Adipose tissue (tissue), 3 donors: ENCODE data around the gene MYL5. TPM values are rescaled to one million over a fixed set of nuclear protein-coding genes. Genes with fewer than 3 reads are reported as not detected.

Experiments
- H3K27ac ChIP-seq: one replicate; pipeline ENCODE4 v1.5.1; 2013; ENCODE audit warnings: low read depth, low read length
- WGBS, 3 donors: extraction: QIAGEN DNeasy Blood & Tissue Kit; methylation state at CpG; one replicate each; pipeline ENCODE4 v1.1.7; 2013; 5-methylcytosine and 5-hydroxymethylcytosine counted together
- polyA plus RNA-seq, 3 donors: library from polyadenylated mRNA; stranded (reverse); fragments of 200-250 nt; gene quantifications; one replicate each; pipeline ENCODE4 v1.2.3, GENCODE V29; 2013
- donor health status: healthy with polysubstance abuse.
- donor health status: Bipolar disorder and iron deficiency.
- donor health status: healthy.

MYL5 gene
- polyA plus RNA-seq, 3 donors: 6.4 to 33.9 (median 22.4) TPM

DNA sequence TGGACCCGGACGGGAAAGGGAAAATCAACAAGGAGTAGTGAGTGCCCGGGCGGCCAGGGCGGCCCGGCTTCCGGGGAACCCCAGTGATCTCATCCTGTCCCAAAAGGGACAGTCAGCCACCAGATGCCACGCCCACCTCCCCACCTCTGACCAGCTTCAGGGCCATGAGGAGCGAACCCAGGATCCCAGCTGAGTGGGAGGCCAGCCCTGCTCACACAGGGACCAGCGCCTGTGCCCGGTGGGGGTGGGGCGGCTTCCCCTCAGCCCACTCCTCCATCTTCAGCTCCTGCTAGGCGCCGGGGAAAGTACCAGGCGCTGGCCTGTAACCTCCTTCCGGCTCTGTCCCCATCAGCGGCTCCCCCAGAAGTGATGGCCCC is 6.2 kb downstream of the MYL5 start:
- no peak overlapping the region for H3K27ac ChIP-seq
- 48 to 74% (median 60%) methylated on average over 14 to 17 of the region's 17 CpGs for WGBS, 3 donors

DNA sequence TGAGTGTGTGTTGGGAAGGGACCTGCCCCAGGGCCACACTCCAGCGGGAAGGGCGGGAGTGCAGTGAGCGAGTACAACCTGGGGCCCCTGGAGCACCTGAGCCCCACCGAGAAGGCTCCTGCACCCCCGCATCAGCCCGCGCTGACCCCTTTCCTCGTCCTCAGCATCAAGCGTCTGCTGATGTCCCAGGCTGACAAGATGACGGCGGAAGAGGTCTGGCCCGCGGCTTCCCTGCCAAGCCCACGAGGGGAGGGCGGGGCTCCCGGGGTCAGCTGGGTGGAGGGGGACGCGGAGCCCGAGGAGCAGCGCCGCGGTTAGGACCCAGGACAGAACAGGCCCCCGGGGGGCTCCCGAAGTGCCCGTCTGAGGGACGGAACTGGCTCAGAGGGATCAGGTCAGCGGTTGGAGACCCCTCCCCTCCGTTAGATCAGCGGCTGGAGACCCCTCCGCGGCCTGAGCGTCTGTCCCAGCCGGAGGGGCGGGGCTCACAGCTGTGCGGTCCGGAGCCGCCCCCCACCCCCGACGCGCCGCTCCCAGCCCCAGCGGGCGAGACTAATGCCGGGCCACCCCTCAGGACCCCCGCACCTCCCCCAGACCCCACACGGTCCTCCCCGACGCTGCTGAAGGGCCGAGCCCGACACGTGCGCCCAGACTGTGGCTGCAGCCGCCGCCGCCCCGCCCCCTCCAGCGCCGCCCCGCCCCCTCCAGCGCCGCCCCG is 6.7 kb downstream of the MYL5 start:
- no peak overlapping the region for H3K27ac ChIP-seq

DNA sequence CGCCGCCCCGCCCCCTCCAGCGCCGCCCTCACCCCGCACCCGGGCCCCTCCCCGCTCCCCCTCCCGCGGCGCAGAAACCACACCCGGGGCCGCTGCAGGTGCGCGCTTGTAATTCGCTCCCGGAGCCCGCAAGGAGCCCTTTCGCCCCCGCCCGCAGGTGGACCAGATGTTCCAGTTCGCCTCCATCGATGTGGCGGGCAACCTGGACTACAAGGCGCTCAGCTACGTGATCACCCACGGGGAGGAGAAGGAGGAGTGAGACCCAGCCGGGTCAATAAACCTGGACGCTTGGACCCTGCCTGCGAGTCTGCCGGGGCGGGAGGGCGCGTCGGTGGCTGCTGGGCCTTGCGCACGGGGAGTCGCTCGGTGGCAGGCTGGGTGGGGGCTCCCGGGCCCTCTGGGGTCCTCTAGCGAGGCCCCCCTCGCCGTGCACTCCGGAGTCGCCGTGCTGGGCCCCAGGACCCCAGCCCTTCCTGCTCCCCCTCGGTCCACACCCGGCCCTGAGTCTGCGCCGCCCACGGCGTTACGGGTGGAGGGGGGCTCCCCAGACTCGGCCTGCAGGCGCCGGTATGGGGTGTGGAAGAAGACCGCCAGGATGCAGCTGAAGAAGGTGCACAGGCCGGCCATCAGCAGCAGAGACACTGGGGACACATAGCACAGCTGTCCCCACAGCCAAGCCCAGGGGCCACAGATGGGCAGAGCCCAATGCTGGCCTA is 7.6 kb downstream of the MYL5 start:
- WGBS, 3 donors: 74 to 82% (median 82%) methylated on average over 47 to 55 of the region's 58 CpGs
- H3K27ac ChIP-seq: no peak overlapping the region

More for the DNA sequence above, 6.7 kb downstream of the MYL5 start:
- 3 to 19% (median 8%) methylated on average over 34 to 52 of the region's 62 CpGs for WGBS, 3 donors

DNA sequence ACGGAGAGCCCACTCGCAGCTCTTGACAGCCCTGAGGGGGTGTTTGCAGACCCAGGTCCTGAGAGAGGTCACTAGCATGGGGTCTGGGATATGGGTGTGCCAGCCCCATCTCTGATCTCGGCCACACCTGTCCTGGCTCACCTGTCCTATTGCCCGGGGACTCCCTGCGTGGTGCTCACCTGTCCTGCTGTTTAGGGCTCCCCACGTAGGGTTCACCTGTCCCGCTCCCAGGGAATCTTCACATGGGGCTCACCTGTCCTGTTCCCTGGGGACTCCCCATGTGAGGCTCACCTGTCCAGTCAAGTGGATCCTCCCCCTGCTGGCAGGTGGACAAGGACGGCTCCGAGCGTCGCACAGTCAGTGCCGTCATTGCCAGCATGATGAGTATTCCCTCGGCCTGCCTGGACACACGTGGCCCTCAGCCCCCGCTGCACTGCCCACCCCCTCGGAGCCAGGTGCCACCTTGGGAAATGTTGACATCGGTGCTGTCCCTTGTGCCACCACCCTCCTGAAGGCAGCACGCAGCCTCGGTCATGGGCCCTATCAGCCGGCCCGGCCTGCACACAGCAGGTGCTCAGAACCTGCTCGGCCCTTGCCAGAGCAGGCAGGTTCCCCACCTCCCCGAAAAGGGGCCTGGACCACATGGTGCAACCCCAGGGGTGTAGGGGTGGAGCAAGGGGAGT is 8.3 kb downstream of the MYL5 start:
- 75 to 92% (median 91%) methylated on average over 23 of the region's 23 CpGs for WGBS, 3 donors
- no peak overlapping the region for H3K27ac ChIP-seq

DNA sequence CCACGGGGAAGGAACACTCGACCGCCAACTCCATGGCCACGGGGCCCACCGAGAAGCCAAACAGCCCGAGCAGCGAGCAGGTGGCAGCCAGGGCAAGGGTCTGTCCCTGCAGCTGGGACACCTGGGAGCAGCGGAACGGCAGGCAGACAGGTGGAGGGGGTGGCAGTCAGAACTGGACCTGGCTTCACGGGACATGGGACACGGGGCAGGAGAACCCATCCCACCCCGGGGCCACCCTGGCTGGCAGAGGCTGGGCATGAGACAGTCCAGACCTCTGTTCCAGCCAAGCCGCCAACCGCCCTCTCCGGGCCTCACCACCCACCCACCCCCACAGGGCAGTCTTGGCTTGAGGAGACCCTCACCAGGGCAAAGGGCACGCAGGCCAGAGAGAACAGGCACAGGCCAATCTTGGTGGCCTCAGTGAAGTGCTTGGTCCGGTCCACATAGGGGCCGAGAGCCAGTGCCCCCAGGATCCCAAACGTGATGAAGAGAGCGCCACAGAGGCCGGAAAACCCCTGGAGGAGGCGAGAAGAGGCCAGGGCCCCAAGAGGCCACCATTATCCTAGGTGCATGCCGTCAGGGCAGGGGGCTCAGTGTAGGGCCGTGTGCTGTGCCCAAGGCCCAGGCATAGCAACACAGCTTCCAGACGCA is 9.0 kb downstream of the MYL5 start:
- WGBS, 3 donors: 77 to 80% (median 77%) methylated on average over 24 to 25 of the region's 25 CpGs

DNA sequence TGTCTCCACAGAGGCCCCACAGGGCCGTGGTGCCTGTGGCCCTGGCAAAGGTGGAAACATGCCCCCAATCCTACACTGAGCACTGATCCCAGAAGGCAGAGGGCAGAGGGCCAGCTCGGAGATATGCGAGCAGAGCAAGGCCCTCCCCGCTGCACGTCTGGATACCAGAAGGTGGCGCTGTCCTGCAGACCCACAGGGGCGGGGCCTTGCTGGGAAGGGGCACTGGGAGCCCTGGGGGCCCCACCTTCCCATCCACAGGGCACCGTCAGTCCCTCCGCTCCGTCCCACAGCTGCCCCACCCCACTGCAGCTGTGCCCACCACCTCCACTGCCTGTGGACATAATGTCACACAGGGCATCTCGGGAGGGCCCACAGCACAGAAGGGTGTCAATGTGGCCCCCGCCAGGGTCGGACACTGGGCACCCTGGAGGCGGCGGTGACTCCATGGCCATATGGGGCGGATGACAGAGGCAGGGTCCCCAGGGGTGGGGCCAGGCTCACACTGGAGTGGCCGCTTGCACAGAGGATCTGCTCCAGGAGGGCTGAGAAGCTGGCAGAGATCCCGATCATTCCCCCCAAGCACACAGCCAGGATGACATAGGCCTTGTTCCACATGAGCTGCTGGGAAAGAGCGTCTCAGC is 9.8 kb downstream of the MYL5 start:
- 43 to 46% (median 43%) methylated on average over 16 to 19 of the region's 19 CpGs for WGBS, 3 donors
- H3K27ac ChIP-seq: no peak overlapping the region

More for the DNA sequence above, 9.0 kb downstream of the MYL5 start:
- H3K27ac ChIP-seq: no peak overlapping the region

DNA sequence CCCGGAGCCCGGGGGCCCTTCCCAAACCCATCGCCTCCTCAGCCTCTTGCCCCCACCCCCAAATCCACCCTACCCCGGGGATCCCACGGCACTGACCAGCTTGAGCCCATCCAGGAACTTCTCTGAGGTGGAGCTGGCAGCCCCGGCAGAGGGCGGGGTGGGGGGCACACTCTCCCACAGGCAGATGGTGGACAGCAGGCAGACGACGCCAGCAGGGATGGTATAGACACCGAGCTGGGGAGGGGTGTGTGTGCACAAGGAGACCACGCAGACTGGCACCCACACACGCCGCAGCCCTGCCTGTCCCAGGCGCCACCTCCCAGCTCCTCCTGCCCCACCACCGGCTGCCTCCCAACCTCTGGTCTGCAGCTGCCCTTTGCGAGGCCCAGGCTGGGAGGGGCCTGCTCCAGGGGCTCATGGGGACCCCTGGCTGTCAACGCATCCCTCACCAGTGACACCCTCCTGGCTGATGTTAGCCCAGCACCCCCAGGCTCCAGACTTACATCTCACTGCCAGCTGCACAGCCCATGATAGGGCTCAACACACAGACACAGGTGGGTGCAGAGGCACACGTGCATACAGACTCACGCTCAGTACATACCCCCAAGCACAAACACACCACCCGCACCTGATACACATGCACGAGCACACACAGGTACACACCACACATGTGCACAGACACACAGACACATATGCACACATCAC is 10.4 kb downstream of the MYL5 start:
- WGBS, 3 donors: 82 to 88% (median 84%) methylated on average over 19 to 21 of the region's 21 CpGs
- H3K27ac ChIP-seq: no peak overlapping the region

DNA sequence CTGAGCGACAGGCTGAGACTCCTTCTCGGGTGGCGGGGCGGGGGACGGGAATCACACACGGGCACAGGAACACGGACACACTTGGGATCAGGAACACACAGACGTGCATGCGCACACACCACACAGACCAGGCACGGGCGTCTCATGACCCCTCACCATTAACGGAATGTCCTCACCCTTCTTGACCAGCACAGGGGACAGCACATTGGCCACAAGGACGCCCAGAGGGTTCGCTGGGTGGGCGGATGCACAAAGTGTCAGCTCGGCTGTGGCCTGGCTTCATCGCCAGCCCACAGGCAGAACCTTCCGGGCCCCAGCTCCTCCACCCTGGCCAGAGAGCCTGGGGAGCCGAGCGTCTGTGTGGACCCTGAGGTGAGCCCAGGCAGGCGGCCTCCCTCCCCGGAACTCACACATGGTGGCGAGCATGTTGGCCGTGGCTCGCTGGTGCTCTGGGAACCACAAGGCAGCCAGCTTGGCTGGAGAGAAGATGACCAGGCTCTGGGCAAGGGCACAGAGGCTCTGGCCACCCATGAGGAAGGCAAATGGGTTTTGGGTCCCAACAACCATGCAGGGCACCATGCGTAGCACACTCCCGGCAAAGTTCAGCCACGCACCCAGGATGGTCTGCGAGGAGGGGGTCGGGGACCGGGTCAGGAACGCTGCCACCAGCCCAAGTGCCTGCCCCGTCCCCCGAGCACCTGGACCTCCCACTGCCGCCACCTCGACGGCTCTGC is 11.5 kb downstream of the MYL5 start:
- no peak overlapping the region for H3K27ac ChIP-seq
- WGBS, 3 donors: 91 to 94% (median 94%) methylated on average over 37 of the region's 37 CpGs

DNA sequence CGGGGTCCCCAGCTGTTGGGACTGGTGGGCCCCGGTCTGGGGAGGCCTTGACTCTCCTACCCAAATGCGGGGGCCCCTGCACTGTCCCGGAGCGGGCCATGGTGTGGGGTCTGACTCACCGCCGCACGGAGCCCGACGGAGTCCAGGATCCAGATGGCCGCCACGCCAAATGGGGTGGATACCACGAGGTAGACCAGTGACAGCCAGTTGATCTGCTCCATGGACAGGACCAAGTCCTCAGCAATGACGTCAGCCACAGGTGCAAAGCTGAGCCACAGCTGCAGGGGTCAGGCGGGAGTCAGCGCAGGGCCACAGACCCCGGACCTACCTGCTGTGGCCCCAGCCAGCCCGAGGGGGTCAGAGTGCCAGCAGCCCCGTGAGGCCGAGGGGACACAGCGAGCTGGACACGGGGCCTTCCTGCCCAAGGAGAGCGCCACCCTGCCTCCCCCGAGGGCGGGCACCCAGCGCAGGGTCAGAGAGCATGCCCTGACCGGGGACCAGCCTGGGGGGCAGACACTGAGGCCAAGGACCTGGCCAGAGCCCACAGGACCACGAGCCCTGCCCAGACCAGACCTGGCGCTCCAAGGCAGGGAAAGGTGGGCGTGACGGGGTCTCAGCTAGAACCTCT is 12.2 kb downstream of the MYL5 start:
- 92 to 95% (median 94%) methylated on average over 26 to 31 of the region's 31 CpGs for WGBS, 3 donors

DNA sequence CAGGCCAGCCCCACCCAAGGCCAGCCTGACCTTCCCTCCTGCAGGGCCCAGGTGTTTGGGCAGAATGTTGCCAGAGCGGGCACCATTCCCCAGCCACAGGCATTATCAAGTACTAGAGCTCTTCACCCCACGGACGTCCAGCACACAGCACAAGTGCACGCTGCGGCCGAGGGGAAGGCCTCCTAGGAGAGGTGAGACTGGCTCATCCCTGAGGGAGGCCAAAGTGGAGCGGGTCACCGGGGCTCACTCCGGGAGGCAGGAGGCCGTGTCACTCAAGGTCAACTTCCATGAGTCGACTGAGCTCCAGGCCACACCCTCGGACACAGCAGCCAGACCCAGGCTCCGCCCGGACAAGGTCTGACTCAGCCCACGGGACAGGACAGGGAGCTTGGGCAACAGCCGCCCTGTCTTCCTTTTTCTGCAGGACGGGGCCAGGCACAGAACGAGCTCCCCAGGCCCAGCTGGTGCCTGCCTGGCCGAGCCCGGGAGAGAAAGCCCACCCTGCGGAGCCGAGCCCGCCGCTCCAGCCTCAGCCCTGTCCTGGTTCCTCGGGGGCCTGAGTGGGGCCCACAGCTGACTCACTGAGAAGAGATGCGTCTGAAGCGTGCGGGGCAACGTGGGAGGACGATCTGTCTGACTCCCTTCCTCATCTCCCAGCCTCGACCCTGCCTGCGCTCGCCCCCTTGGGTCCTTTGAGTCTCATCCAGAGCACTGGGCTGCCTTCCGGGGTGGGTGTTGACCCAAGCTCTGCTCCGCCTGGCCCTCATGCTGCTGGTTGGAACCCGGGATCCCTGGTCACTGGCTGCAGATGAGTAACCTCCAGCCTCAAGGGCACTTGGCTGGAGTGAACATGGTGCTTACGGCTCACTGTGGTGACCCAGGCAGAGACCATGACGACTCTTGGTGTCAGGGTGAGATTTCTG is 13.0 kb downstream of the MYL5 start:
- H3K27ac ChIP-seq: no peak overlapping the region
- WGBS, 3 donors: 35 to 61% (median 43%) methylated on average over 33 to 38 of the region's 38 CpGs

More for the DNA sequence above, 12.2 kb downstream of the MYL5 start:
- H3K27ac ChIP-seq: no peak overlapping the region

DNA sequence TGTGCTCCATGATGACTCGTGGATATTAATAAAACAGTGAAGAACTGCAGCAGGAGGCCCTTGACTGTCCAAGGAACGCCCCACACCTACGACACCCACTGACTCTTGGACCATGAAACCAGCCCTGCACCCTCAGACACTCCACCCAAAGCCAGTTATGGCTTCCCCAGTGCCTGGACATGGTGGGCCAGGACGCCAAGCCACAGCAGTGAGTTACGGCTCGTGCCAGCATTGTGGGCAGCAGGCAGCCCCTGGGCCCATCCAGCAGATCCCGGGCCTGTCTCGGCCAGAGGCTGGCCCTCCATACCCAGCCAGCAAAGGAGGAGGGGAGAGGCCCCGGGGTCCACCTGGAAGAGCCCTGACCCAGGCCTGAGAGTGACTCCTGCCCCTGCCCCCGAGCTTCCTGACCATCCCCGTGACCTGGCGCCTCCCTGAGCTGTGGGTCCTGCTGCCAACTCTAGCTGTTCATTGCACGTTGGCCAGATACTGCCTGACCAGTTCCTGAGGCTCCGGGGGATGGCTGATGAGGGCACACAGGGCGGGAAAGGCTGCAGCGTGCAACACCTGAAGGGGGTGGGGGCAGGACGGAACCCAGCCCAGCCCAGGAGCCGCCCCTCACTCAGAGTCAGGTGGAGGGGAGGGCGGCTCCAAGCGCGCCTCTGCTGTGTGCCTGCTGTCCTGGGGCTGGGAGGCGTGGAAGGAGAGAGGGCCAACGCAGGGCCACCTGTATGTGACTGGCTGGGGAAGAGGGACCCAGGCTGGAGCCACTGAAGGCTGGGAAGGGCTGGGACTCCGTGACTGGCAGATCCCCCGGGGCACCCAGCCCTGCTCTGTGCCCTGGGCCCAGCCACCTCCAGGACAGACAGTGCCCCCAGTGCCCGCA is 13.9 kb downstream of the MYL5 start:
- WGBS, 3 donors: 53 to 83% (median 77%) methylated on average over 22 to 26 of the region's 26 CpGs
- no peak overlapping the region for H3K27ac ChIP-seq

DNA sequence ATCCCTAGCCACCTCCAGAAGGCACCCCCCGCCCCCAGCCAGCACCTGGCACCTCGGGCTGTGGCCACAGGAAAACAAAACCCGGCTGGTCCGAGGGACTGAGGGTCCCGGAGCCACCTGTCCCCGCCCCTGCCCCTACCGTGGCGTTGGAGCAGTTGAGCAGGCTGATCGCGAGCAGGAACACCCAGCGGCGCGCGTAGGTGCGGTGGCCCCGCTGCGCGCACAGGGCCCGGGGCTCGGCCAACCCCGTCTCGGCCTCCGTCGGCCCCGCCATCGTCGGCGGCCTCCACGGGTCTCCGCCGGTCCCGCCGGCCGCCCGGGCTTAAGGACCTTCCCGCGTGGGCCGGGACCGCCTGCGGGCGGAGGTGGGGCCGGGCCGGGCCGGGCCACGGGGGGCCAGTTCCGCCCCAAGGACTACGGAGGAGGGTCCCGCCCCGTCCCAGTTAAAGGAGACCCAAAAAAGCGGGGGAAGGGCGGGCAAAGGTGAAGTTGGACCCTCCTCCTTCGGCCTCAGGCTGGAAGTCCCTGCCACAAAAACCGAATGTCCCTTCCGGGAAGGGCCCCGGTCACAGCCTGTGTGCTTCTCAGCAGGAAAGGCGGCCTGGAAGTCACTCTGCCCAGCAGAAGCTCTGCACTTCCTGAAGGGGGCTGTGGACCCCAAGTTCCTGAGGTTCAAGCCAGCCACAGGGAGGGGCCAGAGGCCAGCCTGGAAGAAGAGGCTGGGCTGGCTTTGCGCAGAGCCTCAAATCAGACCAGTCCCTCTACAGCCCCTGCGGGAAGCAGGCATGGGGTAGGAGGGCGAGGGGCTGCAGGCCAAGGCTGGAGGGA is 14.7 kb downstream of the MYL5 start, which contains the start of gene SLC49A3:
TSS of gene SLC49A3 (minus strand) at position 298 of the 828 bp plus-strand sequence. CDS start at position 274, 24 bp downstream.
- 6 to 22% (median 9%) methylated on average over 37 to 59 of the region's 59 CpGs for WGBS, 3 donors
- no peak within 1 kb of the TSS for H3K27ac ChIP-seq

DNA sequence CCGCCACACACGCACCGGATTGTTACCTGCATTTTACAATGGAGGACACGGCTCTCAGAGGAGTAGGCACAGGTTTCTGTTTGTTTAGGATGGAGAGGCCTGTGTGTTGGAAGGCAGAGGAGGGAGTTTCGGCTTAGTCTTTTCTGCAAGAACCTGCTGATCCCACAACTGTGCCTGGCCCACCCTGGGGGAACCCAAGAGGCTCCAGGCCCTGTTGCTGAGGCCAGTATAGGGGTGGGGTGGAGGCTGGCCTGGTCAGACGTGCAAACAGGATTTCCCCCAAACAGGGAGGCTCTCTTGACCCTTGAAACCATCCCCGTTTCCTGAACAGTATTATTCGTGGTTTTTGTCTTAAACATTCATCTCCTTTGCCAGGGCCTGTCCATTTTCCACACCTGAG is 15.4 kb downstream of the MYL5 start:
- 70 to 88% (median 73%) methylated on average over 8 of the region's 8 CpGs for WGBS, 3 donors
- no peak overlapping the region for H3K27ac ChIP-seq
